T-helper 1 cell treated with Interleukin-12 subunit alpha and Interleukin-12 subunit beta and Interleukin-4 antibody, amounts not matched to agents 30 ng/mL and 1 ng/mL, for 36 hours (primary cell): ENCODE data around the gene CSTB. TPM values are rescaled to one million over a fixed set of nuclear protein-coding genes. Genes with fewer than 3 reads are reported as not detected.

Experiments used
- intact Hi-C: fragments of 100-400 bp; cut with micrococcal nuclease; formaldehyde crosslinking; loops from one replicate; pipeline ENCODE4 v1.15.1; 2024
- total RNA-seq: library from RNA; stranded (reverse); gene quantifications from 2 replicates; pipeline ENCODE4 v1.2.3, GENCODE V29; 2022

The CSTB gene
- total RNA-seq, 1 donor from 2014 or later, result 64.3 TPM

GRCh38 chr21:43793243-43793642, 17.1 kb upstream of the CSTB start:
- intact Hi-C loops, result no loop called here

GRCh38 chr21:43792406-43792805, 16.3 kb upstream of the CSTB start:
- intact Hi-C loops, result no loop called here

GRCh38 chr21:43790010-43790524, 14.0 kb upstream of the CSTB start:
- intact Hi-C loops, result no loop called here

GRCh38 chr21:43789276-43790009, 13.3 kb upstream of the CSTB start, which contains the start of gene RRP1:
TSS of gene RRP1 (plus strand) at chr21:43789577. CDS start at chr21:43789630, 53 bp downstream.
- intact Hi-C loops, result loop anchor here (1.0 to 5.0 kb wide), 5 partner anchors 13 to 278 kb away; partner anchors contain the start of genes CSTB and PDXK

GRCh38 chr21:43786807-43787440, 10.8 kb upstream of the CSTB start:
- intact Hi-C loops, result loop anchor here (5.0 kb wide), 1 partner anchor 280 kb away; no protein-coding TSS in a partner anchor

- intact Hi-C loops, result loop anchor here (5.0 kb wide), 1 partner anchor 281 kb away; no protein-coding TSS in a partner anchor
These were observed 10.2 kb upstream of the CSTB start for GRCh38 chr21:43786300-43786806.

- intact Hi-C loops, result loop anchor here (5.0 kb wide), 1 partner anchor 282 kb away; no protein-coding TSS in a partner anchor
These were observed 9.0 kb upstream of the CSTB start for GRCh38 chr21:43785134-43785533.

- intact Hi-C loops, result no loop called here
These were observed 7.1 kb upstream of the CSTB start for GRCh38 chr21:43783098-43783700.

GRCh38 chr21:43782431-43783097, 6.5 kb upstream of the CSTB start:
- intact Hi-C loops, result no loop called here

- intact Hi-C loops, result no loop called here
These were observed 5.7 kb upstream of the CSTB start for GRCh38 chr21:43781846-43782245.

- intact Hi-C loops, result loop anchor here (2.0 kb wide), 1 partner anchor 117 kb away; no protein-coding TSS in a partner anchor
These were observed 3.6 kb upstream of the CSTB start for GRCh38 chr21:43779660-43780059.

- intact Hi-C loops, result loop anchor here (2.0 kb wide), 1 partner anchor 116 kb away; no protein-coding TSS in a partner anchor
These were observed 2.6 kb upstream of the CSTB start for GRCh38 chr21:43778469-43779335.

GRCh38 chr21:43777953-43778352, 1.8 kb upstream of the CSTB start:
- intact Hi-C loops, result loop anchor here (2.0 kb wide), 2 partner anchors 59 to 115 kb away; partner anchors contain the start of gene PDXK

GRCh38 chr21:43775190-43775589, 918 bp downstream of the CSTB start:
- intact Hi-C loops, result no loop called here

- intact Hi-C loops, result no loop called here
These were observed 1.9 kb downstream of the CSTB start for GRCh38 chr21:43774163-43774562.

- intact Hi-C loops, result no loop called here
These were observed 3.7 kb downstream of the CSTB start for GRCh38 chr21:43772425-43772821.

GRCh38 chr21:43771698-43772424, 4.2 kb downstream of the CSTB start:
- intact Hi-C loops, result no loop called here

GRCh38 chr21:43771199-43771675, 4.9 kb downstream of the CSTB start:
- intact Hi-C loops, result no loop called here

GRCh38 chr21:43770066-43770655, 5.9 kb downstream of the CSTB start:
- intact Hi-C loops, result no loop called here
